ENCODE data around the gene YAP1.

- TF ChIP-seq CTCF (conservative IDR thresholded peaks at IDR 0.05; ENCODE audit: low read length) (no peak), EZH2phosphoT487 (IDR thresholded peaks at IDR 0.05; ENCODE audit: borderline replicate concordance, low read depth, low read length) (no peak)
These were observed 1.7 kb downstream of the YAP1 start for GRCh38 chr11:102111787-102112508.

Measured in OCI-LY7 (cell line).